Smooth muscle cell of the brain vasculature (primary cell): Measurements from ENCODE around the gene GLI1.
"Not testable (repeated sequence)": the region's sequence is repeated elsewhere in the genome, so short reads cannot be mapped to it uniquely, and the experiment has no call there.

Source experiments
- DNase-seq: peaks from one replicate; pipeline ENCODE4 v3.0.0-alpha.2; 2012; ENCODE audit warnings: low read depth, low spot score

The GLI1 gene

GRCh38 chr12:57476162-57476992, 16.8 kb downstream of the GLI1 start:
- no peak for DNase-seq

GRCh38 chr12:57476993-57477709, 17.6 kb downstream of the GLI1 start:
- no peak for DNase-seq

GRCh38 chr12:57477710-57478681, 18.4 kb downstream of the GLI1 start:
- no peak for DNase-seq

GRCh38 chr12:57479043-57479375, 19.4 kb downstream of the GLI1 start:
- DNase-seq = no peak

- no peak for DNase-seq
These were observed 20.0 kb downstream of the GLI1 start, which contains the start of gene ARHGAP9 for GRCh38 chr12:57479376-57480115. ARHGAP9 (minus strand) TSS chr12:57479866; CDS start chr12:57479406, 460 bp downstream.

- DNase-seq = no peak
These were observed 22.1 kb downstream of the GLI1 start for GRCh38 chr12:57481671-57482070.

- DNase-seq = no peak
These were observed 23.9 kb downstream of the GLI1 start for GRCh38 chr12:57483466-57483865.

- no peak for DNase-seq
These were observed 26.1 kb downstream of the GLI1 start for GRCh38 chr12:57485695-57486094.

GRCh38 chr12:57487055-57487596, 27.5 kb downstream of the GLI1 start:
- DNase-seq = no peak

GRCh38 chr12:57487597-57488401, 28.2 kb downstream of the GLI1 start, which contains the start of gene MARS1:
MARS1 (plus strand) TSS chr12:57488068; CDS start chr12:57488091, 23 bp downstream.
- DNase-seq = peak; percentile 84

- DNase-seq = no peak
These were observed 29.0 kb downstream of the GLI1 start for GRCh38 chr12:57488402-57489156.

GRCh38 chr12:57489157-57489641, 29.6 kb downstream of the GLI1 start:
- DNase-seq = no peak

- DNase-seq = no peak
These were observed 30.5 kb downstream of the GLI1 start for GRCh38 chr12:57490126-57490525.

- no peak for DNase-seq
These were observed 32.1 kb downstream of the GLI1 start for GRCh38 chr12:57491393-57492280.

- not testable (repeated sequence) for DNase-seq
These were observed 35.6 kb downstream of the GLI1 start for GRCh38 chr12:57495051-57495701.

- DNase-seq = no peak
These were observed 37.2 kb downstream of the GLI1 start for GRCh38 chr12:57496822-57497221.
